Kidney (tissue), 14 donors: ENCODE results near the gene ISOC2. TPM values are rescaled to one million over a fixed set of nuclear protein-coding genes. Genes with fewer than 3 reads are reported as not detected.

Experiments used
- DNase-seq, 5 donors: peaks; one replicate each; pipeline ENCODE4 v3.0.0-alpha.2; 2013 to 2020
- FAIRE-seq: peaks from 2 replicates; lab custom pipeline; 2012; peaks lifted over from hg19 to GRCh38; lab: Jason Lieb, UNC
- H3K27ac ChIP-seq, 2 donors: one replicate each; pipeline ENCODE4 v1.7.0; 2013; ENCODE audit warnings: low read depth in 2 of 2, low read length in 2 of 2, inconsistent platforms in 1 of 2
- H3K27me3 ChIP-seq: one replicate; pipeline ENCODE4 v1.7.1; 2013; ENCODE audit warnings: low read length, inconsistent platforms; ENCODE audit not compliant: control insufficient read depth, insufficient read depth
- H3K36me3 ChIP-seq, 3 donors: one replicate each; pipeline versions ENCODE4 v1.7.0 to v1.7.1; 2013; ENCODE audit warnings: low read length in 3 of 3, control low read depth in 1 of 3, inconsistent platforms in 1 of 3; ENCODE audit not compliant: insufficient read depth in 3 of 3, control insufficient read depth in 2 of 3
- H3K4me1 ChIP-seq, 3 donors: one replicate each; pipeline versions ENCODE4 v1.7.0 to v1.7.1; 2013; ENCODE audit warnings: low read length in 3 of 3, inconsistent platforms in 1 of 3, low read depth in 1 of 3; ENCODE audit not compliant: control insufficient read depth in 2 of 3, insufficient read depth in 2 of 3
- H3K4me3 ChIP-seq, 3 donors: one replicate each; pipeline versions ENCODE4 v1.7.0 to v1.8.1; 2013; ENCODE audit warnings: low read length in 3 of 3, control low read depth in 1 of 3, inconsistent platforms in 1 of 3
- H3K9ac ChIP-seq, 3 donors: one replicate each; pipeline versions ENCODE4 v1.7.0 to v1.7.1; 2013; ENCODE audit warnings: low read length in 3 of 3, control low read depth in 1 of 3, inconsistent platforms in 1 of 3
- H3K9me3 ChIP-seq, 3 donors: one replicate each; pipeline versions ENCODE4 v1.7.0 to v1.7.1; 2013; ENCODE audit warnings: low read length in 3 of 3, control low read depth in 1 of 3, inconsistent platforms in 1 of 3; ENCODE audit not compliant: control insufficient read depth in 2 of 3, insufficient read depth in 1 of 3
- intact Hi-C: fragments of 100-400 bp; cut with DNase I; formaldehyde crosslinking; loops from one replicate; pipeline ENCODE4 v1.11.1; 2022
- polyA plus RNA-seq: library from polyadenylated mRNA; stranded (reverse); fragments of 350-450 nt; fragmentation: Illumina TruSeq; extraction: RNeasy Lipid Tissue Mini Kit (QIAGEN cat#74804); gene quantifications from one replicate; pipeline ENCODE4 v1.2.3, GENCODE V29; 2014; ENCODE audit warnings: low read depth, low replicate concordance; ENCODE audit not compliant: insufficient read depth
- total RNA-seq: library from RNA; stranded (reverse); fragmentation: NEBNext Ultra II Directional; extraction: Animal tissue kit (Norgen Biotek cat#: 25700); gene quantifications from one replicate; pipeline ENCODE4 v1.2.1, GENCODE V29; 2021
- TF ChIP-seq, protein P1 (sequence below): IDR thresholded peaks from 3 replicates; pipeline ENCODE4 v1.5.1; 2012; ENCODE audit warnings: mild to moderate bottlenecking, moderate library complexity, borderline replicate concordance; ENCODE audit not compliant: insufficient read depth; ENCODE audit errors: extremely low read depth
- donor health status: control.
- donor health status: control.
- donor health status: control.
- donor health status: control.
- donor health status: control.
- donor health status: DM: yes; HTN: yes; CAD: no.
- donor health status: Normal renal cell carcinoma (clear cell type).

ISOC2 gene
- total and polyA plus RNA-seq, 2 donors from 2014 or later, result 45.9 to 326 TPM

DNA sequence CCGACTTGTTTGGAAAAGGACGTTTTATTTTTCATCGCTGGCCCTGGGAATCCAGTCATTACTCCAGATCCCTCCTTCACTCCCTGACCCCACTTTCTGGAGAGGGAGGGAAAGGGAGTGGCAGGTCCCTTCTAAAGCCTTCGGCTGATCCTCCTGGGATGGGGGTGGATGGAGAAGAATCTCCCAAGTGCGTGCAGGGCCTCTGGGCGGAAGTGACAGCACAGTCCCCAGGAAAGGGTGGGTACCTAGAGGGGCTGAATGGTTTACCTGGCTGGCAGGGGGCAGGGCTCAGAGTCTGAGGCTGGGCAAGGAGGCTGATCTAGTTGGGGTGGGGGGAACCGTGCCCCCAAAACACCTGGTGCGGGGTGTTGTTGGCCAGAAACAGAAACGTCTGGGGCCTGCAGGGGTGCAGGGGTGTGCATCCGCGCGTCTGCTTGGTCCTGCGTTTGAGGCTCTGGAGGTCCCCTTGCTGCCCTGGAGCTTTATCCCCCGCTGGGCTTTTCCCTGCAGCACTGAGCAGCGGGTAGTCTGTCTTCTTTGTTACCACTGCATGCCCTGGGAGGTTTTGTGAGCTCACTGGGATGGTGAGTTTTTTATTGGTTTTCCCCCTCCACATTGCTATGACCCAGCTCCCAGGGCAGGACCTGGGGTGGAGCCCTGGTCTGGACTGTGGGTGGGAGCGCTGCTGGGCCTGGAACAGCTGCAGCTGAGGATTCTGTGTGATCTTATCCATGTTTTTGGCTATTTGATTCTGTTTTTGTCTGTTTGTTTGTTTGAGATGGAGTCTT lies 12.0 kb upstream of the ISOC2 start:
- DNase-seq (peak in 1 of 5 donors; percentile 64), FAIRE-seq (no peak)
- TF ChIP-seq, protein P1, sequence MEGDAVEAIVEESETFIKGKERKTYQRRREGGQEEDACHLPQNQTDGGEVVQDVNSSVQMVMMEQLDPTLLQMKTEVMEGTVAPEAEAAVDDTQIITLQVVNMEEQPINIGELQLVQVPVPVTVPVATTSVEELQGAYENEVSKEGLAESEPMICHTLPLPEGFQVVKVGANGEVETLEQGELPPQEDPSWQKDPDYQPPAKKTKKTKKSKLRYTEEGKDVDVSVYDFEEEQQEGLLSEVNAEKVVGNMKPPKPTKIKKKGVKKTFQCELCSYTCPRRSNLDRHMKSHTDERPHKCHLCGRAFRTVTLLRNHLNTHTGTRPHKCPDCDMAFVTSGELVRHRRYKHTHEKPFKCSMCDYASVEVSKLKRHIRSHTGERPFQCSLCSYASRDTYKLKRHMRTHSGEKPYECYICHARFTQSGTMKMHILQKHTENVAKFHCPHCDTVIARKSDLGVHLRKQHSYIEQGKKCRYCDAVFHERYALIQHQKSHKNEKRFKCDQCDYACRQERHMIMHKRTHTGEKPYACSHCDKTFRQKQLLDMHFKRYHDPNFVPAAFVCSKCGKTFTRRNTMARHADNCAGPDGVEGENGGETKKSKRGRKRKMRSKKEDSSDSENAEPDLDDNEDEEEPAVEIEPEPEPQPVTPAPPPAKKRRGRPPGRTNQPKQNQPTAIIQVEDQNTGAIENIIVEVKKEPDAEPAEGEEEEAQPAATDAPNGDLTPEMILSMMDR, result no peak
- no peaks in the 10 kb centered on the region for H3K9me3 ChIP-seq
- H3K27me3 ChIP-seq, result no peaks in the 10 kb centered on the region
- no peak overlapping the region for H3K27ac ChIP-seq
- intact Hi-C loops, result no loop called here
- peak overlapping the region in 1 of 3 donors; percentile 41 for H3K9ac ChIP-seq
- no peak overlapping the region for H3K4me3 ChIP-seq
- peaks cover 2 to 25% (median 22%) of the 10 kb centered on the region in 3 donors for H3K4me1 ChIP-seq
- H3K36me3 ChIP-seq, result no peaks in the 10 kb centered on the region

DNA sequence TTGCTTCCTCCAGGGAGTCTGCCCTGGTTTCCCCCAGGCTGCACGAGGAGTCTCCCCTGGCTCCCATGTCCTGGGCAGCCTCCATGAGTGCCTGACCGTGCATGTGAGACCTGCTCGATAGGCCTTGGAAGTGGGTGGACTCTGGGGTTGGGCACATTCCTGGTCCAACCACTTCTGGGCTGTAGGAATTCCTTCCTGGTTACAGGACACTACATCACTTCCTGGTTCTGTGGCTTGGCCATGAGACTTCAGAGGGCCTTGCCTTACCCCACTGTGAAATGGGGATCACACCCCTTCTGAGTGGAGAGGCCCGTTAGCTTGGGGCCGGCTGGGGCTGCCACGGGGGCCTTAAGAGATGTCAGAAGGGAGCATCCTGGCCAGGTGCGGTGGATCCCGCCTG lies 11.0 kb upstream of the ISOC2 start:
- no peak for FAIRE-seq
- Histone ChIP-seq H3K4me1 (peaks cover 2 to 22% (median 13%) of the 10 kb centered on the region in 3 donors), H3K9ac (no peak overlapping the region), H3K27ac (no peak overlapping the region), H3K27me3 (no peaks in the 10 kb centered on the region), H3K9me3 (no peaks in the 10 kb centered on the region), H3K4me3 (no peak overlapping the region), H3K36me3 (no peaks in the 10 kb centered on the region)
- TF ChIP-seq, protein P1, result no peak
- DNase-seq, result peak in 1 of 5 donors; percentile 43
- intact Hi-C loops, result no loop called here

DNA sequence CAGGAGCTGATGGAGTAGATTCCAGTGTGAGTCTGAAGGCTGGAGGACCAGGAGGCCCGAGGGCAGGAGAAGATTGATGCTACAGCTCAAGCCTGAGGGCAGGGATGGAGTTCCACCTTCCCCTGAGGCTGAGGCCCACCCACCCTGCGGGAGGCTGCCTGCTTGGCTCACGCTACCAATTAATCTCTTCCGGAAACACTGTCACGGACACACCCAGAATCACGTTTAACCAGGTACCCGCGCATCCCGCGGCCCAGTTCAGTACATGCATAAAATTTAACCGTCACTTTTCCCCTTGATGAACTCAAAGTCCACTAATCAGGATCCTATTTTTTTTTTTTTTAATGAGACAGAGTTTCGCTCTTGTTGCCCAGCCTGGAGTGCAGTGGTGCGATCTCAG lies 9.8 kb upstream of the ISOC2 start:
- H3K36me3 ChIP-seq, result no peaks in the 10 kb centered on the region
- no peaks in the 10 kb centered on the region for H3K27me3 ChIP-seq
- DNase-seq (no peak), FAIRE-seq (no peak)
- H3K27ac ChIP-seq, result no peak overlapping the region
- no peak overlapping the region for H3K4me3 ChIP-seq
- H3K9me3 ChIP-seq, result no peaks in the 10 kb centered on the region
- TF ChIP-seq, protein P1, result no peak
- H3K4me1 ChIP-seq, result peaks cover 2 to 23% (median 13%) of the 10 kb centered on the region in 3 donors
- H3K9ac ChIP-seq, result no peak overlapping the region
- intact Hi-C loops, result no loop called here
